Measurements from ENCODE around the gene CHD6. TPM values are rescaled to one million over a fixed set of nuclear protein-coding genes. Genes with fewer than 3 reads are reported as not detected.

The CHD6 gene
- total RNA-seq, 1 experiment from 2014 or later: 26.6 TPM

DNA sequence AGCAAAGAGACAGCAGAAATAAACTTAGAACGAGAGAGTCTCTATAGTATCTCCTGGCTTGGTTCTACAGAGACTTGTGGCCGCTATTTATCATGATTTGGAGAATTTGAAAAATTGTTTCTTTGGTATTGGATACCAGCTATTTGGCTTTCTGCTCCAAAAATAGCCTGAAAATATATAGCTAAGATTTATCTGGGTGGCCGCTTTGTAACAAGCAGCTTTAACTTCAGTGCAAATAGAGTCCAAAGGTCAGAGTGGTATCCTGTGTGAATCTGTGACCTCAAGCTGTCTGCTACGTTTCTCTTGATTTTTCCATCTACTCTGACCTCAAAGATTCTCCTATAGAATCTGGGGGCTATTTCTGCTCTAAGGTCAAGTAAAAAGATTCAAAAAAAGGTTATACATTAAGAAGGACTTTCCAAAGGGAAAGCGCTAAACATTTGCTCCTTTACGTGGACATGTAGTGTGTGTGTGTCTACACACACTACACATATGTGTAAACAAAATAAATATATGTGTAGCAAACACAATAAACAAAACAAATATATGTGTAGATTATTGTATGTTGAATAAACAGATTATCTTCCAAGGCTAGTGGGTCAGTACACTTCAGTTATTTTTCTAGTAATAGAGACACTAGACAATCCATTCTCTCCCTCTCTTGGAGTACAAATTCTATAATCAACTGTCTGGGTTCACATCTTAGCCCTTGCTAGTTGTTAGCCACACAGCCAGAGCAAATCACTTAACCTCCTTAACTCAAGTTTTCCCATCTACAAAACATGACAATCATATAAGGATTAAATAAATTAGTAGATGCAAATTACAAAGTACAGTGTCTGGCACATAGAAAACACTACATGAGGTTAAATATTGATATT is 40.8 kb downstream of the CHD6 start:
- Histone ChIP-seq H2AFZ (ENCODE audit: low read depth, low read length, poor library complexity, severe bottlenecking) (no peak overlapping the region), H3K27me3 (ENCODE audit: insufficient read depth, low read length) (no peaks in the 10 kb centered on the region), H3K4me2 (ENCODE audit: low read length) (no peak overlapping the region), H3K79me2 (ENCODE audit: insufficient read depth, low read length) (peaks cover 22% of the 10 kb centered on the region), H3K27ac (ENCODE audit: low read depth, low read length) (no peak overlapping the region), H3K4me1 (ENCODE audit: control insufficient read depth in 1 of 2, insufficient read depth in 2 of 2, low read length in 2 of 2) (no peaks in the 10 kb centered on the region), H3K9ac (ENCODE audit: low read length) (no peak overlapping the region), H3K4me3 (replicated peaks in 1 of 2; ENCODE audit: low read depth in 1 of 2, low read length in 2 of 2) (no peak overlapping the region), H3K9me2 (ENCODE audit: insufficient read depth) (no peaks in the 10 kb centered on the region), H4K20me1 (ENCODE audit: insufficient read depth) (no peaks in the 10 kb centered on the region), H3K36me3 (ENCODE audit: control insufficient read depth in 1 of 2, insufficient read depth in 2 of 2, low read length in 2 of 2) (no peaks in the 10 kb centered on the region), H3K9me3 (ENCODE audit: control insufficient read depth in 1 of 2, insufficient read depth in 1 of 2, low read depth in 1 of 2, low read length in 2 of 2) (no peaks in the 10 kb centered on the region)
- ATAC-seq (no peak), DNase-seq (ENCODE audit: low read depth, low spot score) (no peak)
- intact Hi-C loops (cut with micrococcal nuclease): no loop called here
- POLR2A ChIA-PET: no interaction called here
- RAD21 ChIA-PET (ENCODE audit: low non-redundant PET in 1 of 2, low total read pairs in 2 of 2, uncharacterized antibody in 2 of 2, unreplicated experiment in 2 of 2): no interaction called here
- no peak for TF ChIP-seq POLR2AphosphoS5 (IDR thresholded peaks at IDR 0.05; ENCODE audit: low read depth, low read length)
- no TSS peak for BruUV-seq (replicated peaks)
- CTCF ChIA-PET: no interaction called here

DNA sequence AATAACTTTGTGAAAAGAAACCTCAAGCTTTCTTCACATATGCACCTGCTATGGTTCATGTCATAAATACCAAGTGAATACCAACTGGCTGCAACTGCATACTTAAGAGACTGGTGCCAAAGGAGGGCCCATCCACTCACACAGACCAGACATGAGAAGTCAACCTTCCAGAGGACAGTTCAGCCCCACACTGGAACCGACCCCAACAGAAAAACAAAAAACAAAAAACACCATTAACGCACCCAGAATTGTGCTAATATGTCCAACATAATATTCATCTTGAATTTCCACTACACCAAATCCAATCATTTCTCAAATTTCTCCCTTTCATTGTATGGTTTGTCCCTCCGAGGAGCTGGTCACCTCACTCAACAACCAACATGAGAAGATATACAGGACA is 42.8 kb downstream of the CHD6 start:
- DNase-seq (ENCODE audit: low read depth, low spot score): no peak
- TF ChIP-seq EZH2phosphoT487 (IDR thresholded peaks at IDR 0.05; ENCODE audit: borderline replicate concordance): no peak
- TF ChIP-seq MAX (IDR thresholded peaks at IDR 0.05): no peak
- TF ChIP-seq EZH2 (IDR thresholded peaks at IDR 0.05): no peak
- no peak for TF ChIP-seq SRF (IDR thresholded peaks at IDR 0.05; ENCODE audit: low read depth)
- no peak for TF ChIP-seq ATF3 (IDR thresholded peaks at IDR 0.05)
- TF ChIP-seq RAD21 (IDR thresholded peaks at IDR 0.05; ENCODE audit: low read depth): no peak
- no peak for TF ChIP-seq CEBPB (IDR thresholded peaks at IDR 0.05; ENCODE audit: low read depth)
- no peak for TF ChIP-seq JUND (IDR thresholded peaks at IDR 0.05)
- no peak for TF ChIP-seq EGR1 (IDR thresholded peaks at IDR 0.05; ENCODE audit: low read depth)
- no peak for TF ChIP-seq POLR2AphosphoS5 (IDR thresholded peaks at IDR 0.05; ENCODE audit: low read depth, low read length)
- no peak for TF ChIP-seq SIN3A (IDR thresholded peaks at IDR 0.05; ENCODE audit: low read depth)
- TF ChIP-seq ZBTB33 (IDR thresholded peaks at IDR 0.05; ENCODE audit: extremely low read depth, insufficient replicate concordance, low read length): no peak
- TF ChIP-seq FOSL1 (IDR thresholded peaks at IDR 0.05; ENCODE audit: low read depth): no peak
- ChIA-PET POLR2A (no interaction called here), CTCF (no interaction called here), RAD21 (ENCODE audit: low non-redundant PET in 1 of 2, low total read pairs in 2 of 2, uncharacterized antibody in 2 of 2, unreplicated experiment in 2 of 2) (no interaction called here)
- no peaks in the 10 kb centered on the region for H3K27me3 ChIP-seq (ENCODE audit: insufficient read depth, low read length)
- no peak overlapping the region for H3K27ac ChIP-seq (ENCODE audit: low read depth, low read length)
- H3K36me3 ChIP-seq (ENCODE audit: control insufficient read depth in 1 of 2, insufficient read depth in 2 of 2, low read length in 2 of 2): no peaks in the 10 kb centered on the region
- no peak overlapping the region for H3K4me3 ChIP-seq (replicated peaks in 1 of 2; ENCODE audit: low read depth in 1 of 2, low read length in 2 of 2)
- BruUV-seq (replicated peaks): no TSS peak
- H3K9ac ChIP-seq (ENCODE audit: low read length): no peak overlapping the region
- H3K9me3 ChIP-seq (ENCODE audit: control insufficient read depth in 1 of 2, insufficient read depth in 1 of 2, low read depth in 1 of 2, low read length in 2 of 2): no peaks in the 10 kb centered on the region
- no peak overlapping the region for H3K4me2 ChIP-seq (ENCODE audit: low read length)
- H3K4me1 ChIP-seq (ENCODE audit: control insufficient read depth in 1 of 2, insufficient read depth in 2 of 2, low read length in 2 of 2): no peaks in the 10 kb centered on the region
- H3K9me2 ChIP-seq (ENCODE audit: insufficient read depth): no peaks in the 10 kb centered on the region
- no peak overlapping the region for H2AFZ ChIP-seq (ENCODE audit: low read depth, low read length, poor library complexity, severe bottlenecking)
- peaks cover 22% of the 10 kb centered on the region for H3K79me2 ChIP-seq (ENCODE audit: insufficient read depth, low read length)
- intact Hi-C loops (cut with micrococcal nuclease): no loop called here
- H4K20me1 ChIP-seq (ENCODE audit: insufficient read depth): no peaks in the 10 kb centered on the region
- ATAC-seq: no peak

All from HCT116 (cell line).